ENCODE data around the gene UNC5C.

UNC5C gene

DNA sequence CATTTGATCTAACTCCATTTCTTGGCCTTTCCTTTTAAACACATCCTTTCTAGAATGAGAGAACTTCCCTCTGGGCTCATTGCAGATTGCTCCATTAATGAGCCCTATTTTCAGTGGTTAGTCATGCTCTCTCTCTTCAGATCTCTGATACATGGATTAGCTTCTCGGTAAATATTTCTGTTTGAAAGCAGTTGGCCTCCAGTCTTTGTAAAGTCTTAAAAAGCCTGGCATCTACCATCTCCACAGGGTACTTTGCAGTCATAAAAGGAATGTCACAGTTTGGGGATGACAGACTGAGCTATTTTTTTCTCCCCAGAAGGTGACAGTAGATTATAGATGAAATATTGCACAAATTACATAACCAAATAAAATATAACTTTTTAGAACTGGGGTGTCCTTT, 72.7 kb downstream of the UNC5C start:
- TF ChIP-seq, protein P1, sequence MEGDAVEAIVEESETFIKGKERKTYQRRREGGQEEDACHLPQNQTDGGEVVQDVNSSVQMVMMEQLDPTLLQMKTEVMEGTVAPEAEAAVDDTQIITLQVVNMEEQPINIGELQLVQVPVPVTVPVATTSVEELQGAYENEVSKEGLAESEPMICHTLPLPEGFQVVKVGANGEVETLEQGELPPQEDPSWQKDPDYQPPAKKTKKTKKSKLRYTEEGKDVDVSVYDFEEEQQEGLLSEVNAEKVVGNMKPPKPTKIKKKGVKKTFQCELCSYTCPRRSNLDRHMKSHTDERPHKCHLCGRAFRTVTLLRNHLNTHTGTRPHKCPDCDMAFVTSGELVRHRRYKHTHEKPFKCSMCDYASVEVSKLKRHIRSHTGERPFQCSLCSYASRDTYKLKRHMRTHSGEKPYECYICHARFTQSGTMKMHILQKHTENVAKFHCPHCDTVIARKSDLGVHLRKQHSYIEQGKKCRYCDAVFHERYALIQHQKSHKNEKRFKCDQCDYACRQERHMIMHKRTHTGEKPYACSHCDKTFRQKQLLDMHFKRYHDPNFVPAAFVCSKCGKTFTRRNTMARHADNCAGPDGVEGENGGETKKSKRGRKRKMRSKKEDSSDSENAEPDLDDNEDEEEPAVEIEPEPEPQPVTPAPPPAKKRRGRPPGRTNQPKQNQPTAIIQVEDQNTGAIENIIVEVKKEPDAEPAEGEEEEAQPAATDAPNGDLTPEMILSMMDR (IDR thresholded peaks at IDR 0.05; ENCODE audit: insufficient read depth, low read depth, low read length, missing control alignments) = no peak
- no peak overlapping the region for H3K4me3 ChIP-seq (ENCODE audit: low read depth, low read length)
- no peak for DNase-seq (ENCODE audit: low read depth)

DNA sequence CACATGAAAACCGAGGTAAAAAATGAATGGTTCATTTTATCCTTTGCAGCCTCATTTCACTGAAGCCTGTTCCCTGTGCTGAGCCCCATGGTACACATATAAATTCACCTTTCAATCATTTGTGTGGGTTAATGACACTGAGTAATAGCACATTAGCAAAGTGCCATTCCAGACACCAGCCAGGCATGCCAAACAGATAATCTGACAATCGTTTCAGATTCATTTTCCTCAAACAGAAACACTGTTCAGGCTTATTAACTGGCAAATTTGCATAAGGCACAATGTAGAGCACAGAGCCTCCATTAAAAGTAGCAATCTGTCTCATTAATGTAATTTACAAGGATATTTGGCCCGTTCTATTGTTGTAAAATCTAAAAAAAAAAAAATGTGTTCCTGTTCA, 76.2 kb downstream of the UNC5C start:
- no peak overlapping the region for H3K4me3 ChIP-seq (ENCODE audit: low read depth, low read length)
- no peak for DNase-seq (ENCODE audit: low read depth)
- TF ChIP-seq, protein P1 (IDR thresholded peaks at IDR 0.05; ENCODE audit: insufficient read depth, low read depth, low read length, missing control alignments) = no peak

DNA sequence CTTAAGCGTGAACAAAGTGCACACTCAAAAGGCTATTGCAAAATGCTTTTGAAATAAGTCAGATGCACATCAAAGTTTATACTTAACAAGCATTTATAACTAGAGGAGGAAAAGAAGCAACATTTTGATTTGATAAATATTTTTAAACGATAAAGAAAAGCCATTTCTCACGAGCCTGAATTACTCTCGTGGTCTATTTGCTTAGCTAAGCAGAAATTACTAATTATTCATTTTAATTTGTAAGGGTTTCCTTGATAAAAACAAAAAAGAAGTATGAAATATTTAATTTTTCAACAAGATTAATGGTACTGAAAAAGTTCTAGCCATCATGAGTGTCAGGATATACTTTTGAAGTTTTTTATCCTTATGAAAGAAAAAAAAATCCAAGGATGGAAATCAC, 78.2 kb downstream of the UNC5C start:
- no peak overlapping the region for H3K4me3 ChIP-seq (ENCODE audit: low read depth, low read length)
- TF ChIP-seq, protein P1 (IDR thresholded peaks at IDR 0.05; ENCODE audit: insufficient read depth, low read depth, low read length, missing control alignments) = no peak
- no peak for DNase-seq (ENCODE audit: low read depth)

DNA sequence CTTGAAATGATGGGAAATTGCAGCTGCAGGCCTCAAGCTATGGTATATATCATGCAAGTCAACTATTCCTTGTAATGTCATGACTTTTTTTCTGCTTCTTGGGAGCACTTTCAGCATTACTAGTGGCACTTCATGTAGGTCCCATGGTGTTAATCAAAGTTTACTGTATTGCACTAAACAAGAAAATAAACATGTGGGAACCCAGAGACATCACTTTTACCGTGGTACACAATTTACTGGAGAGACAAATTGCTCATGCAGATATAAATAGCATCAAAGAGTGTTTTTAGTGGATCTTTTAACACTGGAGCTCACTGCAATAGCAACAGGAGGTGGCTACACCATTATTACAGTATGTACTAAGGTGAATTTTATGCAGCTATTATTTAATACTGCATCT, 79.2 kb downstream of the UNC5C start:
- DNase-seq (ENCODE audit: low read depth) = no peak
- no peak overlapping the region for H3K4me3 ChIP-seq (ENCODE audit: low read depth, low read length)
- TF ChIP-seq, protein P1 (IDR thresholded peaks at IDR 0.05; ENCODE audit: insufficient read depth, low read depth, low read length, missing control alignments) = no peak

DNA sequence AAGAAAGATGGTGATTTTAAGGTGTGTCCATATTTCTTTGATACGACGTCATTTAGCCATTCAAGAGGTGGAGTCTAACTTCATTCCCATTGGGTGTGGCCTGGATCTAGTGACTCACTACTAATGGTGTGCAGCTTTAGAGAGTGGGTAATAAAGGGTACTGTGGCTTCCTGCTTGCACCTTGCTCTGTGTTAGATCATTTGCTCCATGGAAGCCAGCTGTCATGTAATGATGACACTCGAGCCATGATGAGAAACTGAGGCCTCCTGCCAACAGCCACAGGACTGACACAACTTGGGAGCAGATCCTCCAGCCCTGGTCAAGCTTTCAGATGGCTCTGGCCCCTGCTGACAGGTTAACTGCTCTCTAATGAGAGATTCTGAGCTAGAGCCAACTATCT, 82.0 kb downstream of the UNC5C start:
- no peak for DNase-seq (ENCODE audit: low read depth)
- TF ChIP-seq, protein P1 (IDR thresholded peaks at IDR 0.05; ENCODE audit: insufficient read depth, low read depth, low read length, missing control alignments) = no peak
- H3K4me3 ChIP-seq (ENCODE audit: low read depth, low read length) = no peak overlapping the region

DNA sequence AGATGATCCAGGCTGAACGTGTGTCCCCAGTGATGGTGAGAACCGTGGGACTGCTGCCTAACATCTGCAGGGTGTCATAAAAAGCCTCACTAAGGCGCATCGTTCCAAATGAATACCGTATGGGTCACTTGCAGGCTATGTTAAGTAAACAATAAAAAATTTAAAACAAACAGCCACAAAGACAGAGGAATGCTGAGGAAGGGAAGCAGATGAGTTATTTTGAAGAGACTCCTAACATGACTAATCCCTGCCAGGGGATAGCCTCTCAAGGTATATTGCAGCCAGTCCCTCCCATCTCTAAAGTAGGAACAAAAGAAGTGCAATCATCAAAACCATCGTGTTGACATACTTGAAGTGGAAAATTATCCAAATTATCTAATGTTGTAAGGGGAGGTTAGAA, 83.8 kb downstream of the UNC5C start:
- TF ChIP-seq, protein P1 (IDR thresholded peaks at IDR 0.05; ENCODE audit: insufficient read depth, low read depth, low read length, missing control alignments) = no peak
- DNase-seq (ENCODE audit: low read depth) = no peak
- no peak overlapping the region for H3K4me3 ChIP-seq (ENCODE audit: low read depth, low read length)

DNA sequence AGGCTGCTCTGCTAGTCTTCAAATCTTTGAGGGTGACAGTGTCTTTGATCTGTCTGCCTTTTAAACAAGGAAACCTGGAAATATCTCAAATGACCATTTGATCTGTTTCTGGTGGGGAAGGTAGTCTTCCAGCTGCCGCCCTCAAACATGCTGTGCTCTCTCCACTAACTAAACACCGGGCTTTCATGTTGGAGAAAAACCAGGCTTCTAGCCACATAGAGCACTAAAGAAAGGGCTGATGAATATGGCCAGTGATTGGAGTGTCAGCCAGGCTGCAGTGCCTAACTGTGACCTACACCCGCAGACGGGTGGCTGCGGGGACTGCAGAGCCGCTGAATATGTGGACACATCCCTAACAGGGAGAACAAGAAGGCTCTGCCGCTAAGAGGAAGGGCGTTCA, 85.9 kb downstream of the UNC5C start:
- H3K4me3 ChIP-seq (ENCODE audit: low read depth, low read length) = no peak overlapping the region
- TF ChIP-seq, protein P1 (IDR thresholded peaks at IDR 0.05; ENCODE audit: insufficient read depth, low read depth, low read length, missing control alignments) = no peak
- no peak for DNase-seq (ENCODE audit: low read depth)

All from GM12865 (cell line).